Myocyte (in vitro differentiated cells): ENCODE data around the gene RPLP2. TPM values are rescaled to one million over a fixed set of nuclear protein-coding genes. Genes with fewer than 3 reads are reported as not detected.
A peak's percentile ranks its signal among the peaks of the same experiment; 100 is the strongest.

Experiments
- DNase-seq: peaks from one replicate; pipeline ENCODE4 v3.0.0-alpha.2; 2012; ENCODE audit warnings: low read depth
- polyA plus RNA-seq: library from polyadenylated mRNA; unstranded; fragments of >200 nt; gene quantifications from one replicate; pipeline ENCODE4 v1.2.1, GENCODE V29; 2012; ENCODE audit warnings: missing spikeins
- total RNA-seq: library from RNA; depleted of rRNA; stranded (reverse); fragments of >200 nt; gene quantifications from 2 replicates; pipeline ENCODE4 v1.2.3, GENCODE V29; 2014

Gene RPLP2
- total RNA-seq, result 381 and 504 TPM in 2 replicates
- polyA plus RNA-seq, result 1,554 TPM

- peak; percentile 98 for DNase-seq
Measured at GRCh38 chr11:809287-810039, at the start of gene RPLP2. Gene RPLP2, plus strand, starts transcription at chr11:809967. Its CDS starts 268 bp downstream, at chr11:810235.

- no peak for DNase-seq
Measured at GRCh38 chr11:760236-760635, 49.5 kb upstream of the RPLP2 start.

- no peak for DNase-seq
Measured at GRCh38 chr11:761526-762108, 48.1 kb upstream of the RPLP2 start.

GRCh38 chr11:762421-763072 lies 47.2 kb upstream of the RPLP2 start:
- peak; percentile 86 for DNase-seq

- DNase-seq, result no peak
Measured at GRCh38 chr11:763073-763463, 46.7 kb upstream of the RPLP2 start.

GRCh38 chr11:763549-764321 lies 46.0 kb upstream of the RPLP2 start:
- no peak for DNase-seq

GRCh38 chr11:764322-765024 lies 45.3 kb upstream of the RPLP2 start:
- DNase-seq, result no peak

- peak; percentile 51 for DNase-seq
Measured at GRCh38 chr11:765025-765801, 44.6 kb upstream of the RPLP2 start.

GRCh38 chr11:765802-766091 lies 44.0 kb upstream of the RPLP2 start:
- no peak for DNase-seq

- DNase-seq, result no peak
Measured at GRCh38 chr11:766106-766935, 43.4 kb upstream of the RPLP2 start.

- DNase-seq, result no peak
Measured at GRCh38 chr11:766936-767210, 42.9 kb upstream of the RPLP2 start.

GRCh38 chr11:767238-767637 lies 42.5 kb upstream of the RPLP2 start:
- no peak for DNase-seq

- no peak for DNase-seq
Measured at GRCh38 chr11:769887-770641, 39.7 kb upstream of the RPLP2 start.

- DNase-seq, result no peak
Measured at GRCh38 chr11:770642-771616, 38.8 kb upstream of the RPLP2 start.

GRCh38 chr11:771617-772204 lies 38.1 kb upstream of the RPLP2 start:
- DNase-seq, result no peak

GRCh38 chr11:772429-773390 lies 37.1 kb upstream of the RPLP2 start:
- DNase-seq, result peak; percentile 71
